ENCODE measurements around the gene DIP2C. TPM values are rescaled to one million over a fixed set of nuclear protein-coding genes. Genes with fewer than 3 reads are reported as not detected.

Gene DIP2C
- total and polyA plus RNA-seq, 3 experiments from 2014 or later, result 0.44 to 1.1 (median 0.55) TPM

GRCh38 chr10:366186-366585, 323.3 kb downstream of the DIP2C start:
- Histone ChIP-seq H3K27me3 (ENCODE audit: insufficient read depth, low read length, poor library complexity, severe bottlenecking) (no peaks in the 10 kb centered on the region), H3K4me1 (ENCODE audit: insufficient read depth, low read length) (no peaks in the 10 kb centered on the region), H3K27ac (ENCODE audit: low read depth, low read length) (no peak overlapping the region), H3K9me3 (ENCODE audit: low read length) (no peaks in the 10 kb centered on the region), H3K36me3 (ENCODE audit: insufficient read depth, low read length) (no peaks in the 10 kb centered on the region), H3K4me3 (ENCODE audit: low read length) (no peak overlapping the region)
- CTCF ChIA-PET, result no interaction called here
- Mint-ChIP-seq H3K36me3 (peaks cover 8 to 45% (median 16%) of the 10 kb centered on the region in 3 donors), H3K4me1 (no peaks in the 10 kb centered on the region), H3K4me3 (no peak overlapping the region), H3K27me3 (peaks cover 0 to 2% of the 10 kb centered on the region in 2 donors), H3K9me3 (no peaks in the 10 kb centered on the region), H3K27ac (peak overlapping the region in 2 of 8 donors; percentile 25 to 28)
- POLR2A ChIA-PET, result no interaction called here
- no peak for DNase-seq

GRCh38 chr10:364267-364775, 325.1 kb downstream of the DIP2C start:
- ChIA-PET POLR2A (no interaction called here), CTCF (no interaction called here)
- Mint-ChIP-seq H3K4me1 (no peaks in the 10 kb centered on the region), H3K27me3 (peaks cover 0 to 2% of the 10 kb centered on the region in 2 donors), H3K4me3 (no peak overlapping the region), H3K27ac (no peak overlapping the region), H3K36me3 (peaks cover 8 to 42% (median 17%) of the 10 kb centered on the region in 3 donors), H3K9me3 (no peaks in the 10 kb centered on the region)
- no peaks in the 10 kb centered on the region for H3K4me1 ChIP-seq (ENCODE audit: insufficient read depth, low read length)
- H3K27me3 ChIP-seq (ENCODE audit: insufficient read depth, low read length, poor library complexity, severe bottlenecking), result no peaks in the 10 kb centered on the region
- no peak overlapping the region for H3K4me3 ChIP-seq (ENCODE audit: low read length)
- no peaks in the 10 kb centered on the region for H3K36me3 ChIP-seq (ENCODE audit: insufficient read depth, low read length)
- H3K9me3 ChIP-seq (ENCODE audit: low read length), result no peaks in the 10 kb centered on the region
- no peak for DNase-seq
- no peak overlapping the region for H3K27ac ChIP-seq (ENCODE audit: low read depth, low read length)

- Histone ChIP-seq H3K9me3 (ENCODE audit: low read length) (no peaks in the 10 kb centered on the region), H3K4me3 (ENCODE audit: low read length) (no peak overlapping the region), H3K4me1 (ENCODE audit: insufficient read depth, low read length) (no peaks in the 10 kb centered on the region), H3K27me3 (ENCODE audit: insufficient read depth, low read length, poor library complexity, severe bottlenecking) (no peaks in the 10 kb centered on the region), H3K36me3 (ENCODE audit: insufficient read depth, low read length) (no peaks in the 10 kb centered on the region), H3K27ac (ENCODE audit: low read depth, low read length) (no peak overlapping the region)
- peaks cover 0 to 2% of the 10 kb centered on the region in 2 donors for H3K27me3 Mint-ChIP-seq
- H3K4me1 Mint-ChIP-seq, result no peaks in the 10 kb centered on the region
- peak overlapping the region in 1 of 8 donors; percentile 50 for H3K27ac Mint-ChIP-seq
- H3K36me3 Mint-ChIP-seq, result peaks cover 8 to 42% (median 17%) of the 10 kb centered on the region in 3 donors
- DNase-seq, result no peak
- POLR2A ChIA-PET, result no interaction called here
- H3K4me3 Mint-ChIP-seq, result no peak overlapping the region
- CTCF ChIA-PET, result no interaction called here
- H3K9me3 Mint-ChIP-seq, result no peaks in the 10 kb centered on the region
Observed at GRCh38 chr10:363152-363551, 326.3 kb downstream of the DIP2C start.

- Histone ChIP-seq H3K36me3 (ENCODE audit: insufficient read depth, low read length) (no peaks in the 10 kb centered on the region), H3K27ac (ENCODE audit: low read depth, low read length) (no peak overlapping the region), H3K27me3 (ENCODE audit: insufficient read depth, low read length, poor library complexity, severe bottlenecking) (no peaks in the 10 kb centered on the region), H3K4me1 (ENCODE audit: insufficient read depth, low read length) (no peaks in the 10 kb centered on the region), H3K9me3 (ENCODE audit: low read length) (no peaks in the 10 kb centered on the region), H3K4me3 (ENCODE audit: low read length) (no peak overlapping the region)
- no peak overlapping the region for H3K27ac Mint-ChIP-seq
- H3K9me3 Mint-ChIP-seq, result no peaks in the 10 kb centered on the region
- H3K36me3 Mint-ChIP-seq, result peaks cover 3 to 41% (median 17%) of the 10 kb centered on the region in 3 donors
- peaks cover 0 to 3% of the 10 kb centered on the region in 2 donors for H3K27me3 Mint-ChIP-seq
- POLR2A ChIA-PET, result no interaction called here
- CTCF ChIA-PET, result no interaction called here
- no peaks in the 10 kb centered on the region for H3K4me1 Mint-ChIP-seq
- peak overlapping the region in 1 of 7 donors; percentile 43 for H3K4me3 Mint-ChIP-seq
- DNase-seq, result no peak
Observed at GRCh38 chr10:361203-362081, 328.0 kb downstream of the DIP2C start.

- POLR2A ChIA-PET, result no interaction called here
- Histone ChIP-seq H3K36me3 (ENCODE audit: insufficient read depth, low read length) (no peaks in the 10 kb centered on the region), H3K27me3 (ENCODE audit: insufficient read depth, low read length, poor library complexity, severe bottlenecking) (no peaks in the 10 kb centered on the region), H3K27ac (ENCODE audit: low read depth, low read length) (no peak overlapping the region), H3K4me3 (ENCODE audit: low read length) (no peak overlapping the region), H3K9me3 (ENCODE audit: low read length) (no peaks in the 10 kb centered on the region), H3K4me1 (ENCODE audit: insufficient read depth, low read length) (no peaks in the 10 kb centered on the region)
- Mint-ChIP-seq H3K4me3 (no peak overlapping the region), H3K9me3 (no peaks in the 10 kb centered on the region), H3K36me3 (peaks cover 0 to 38% (median 13%) of the 10 kb centered on the region in 3 donors), H3K27ac (no peak overlapping the region), H3K27me3 (peaks cover 0 to 3% of the 10 kb centered on the region in 2 donors), H3K4me1 (no peaks in the 10 kb centered on the region)
- no peak for DNase-seq
- CTCF ChIA-PET, result no interaction called here
Observed at GRCh38 chr10:360653-361052, 328.8 kb downstream of the DIP2C start.

- Mint-ChIP-seq H3K4me1 (no peaks in the 10 kb centered on the region), H3K27me3 (peaks cover 0 to 3% of the 10 kb centered on the region in 2 donors), H3K9me3 (no peaks in the 10 kb centered on the region), H3K27ac (peak overlapping the region in 1 of 8 donors; percentile 7), H3K4me3 (no peak overlapping the region), H3K36me3 (peaks cover 0 to 39% (median 14%) of the 10 kb centered on the region in 3 donors)
- POLR2A ChIA-PET, result no interaction called here
- Histone ChIP-seq H3K4me1 (ENCODE audit: insufficient read depth, low read length) (no peaks in the 10 kb centered on the region), H3K36me3 (ENCODE audit: insufficient read depth, low read length) (no peaks in the 10 kb centered on the region), H3K9me3 (ENCODE audit: low read length) (no peaks in the 10 kb centered on the region), H3K4me3 (ENCODE audit: low read length) (no peak overlapping the region), H3K27me3 (ENCODE audit: insufficient read depth, low read length, poor library complexity, severe bottlenecking) (no peaks in the 10 kb centered on the region), H3K27ac (ENCODE audit: low read depth, low read length) (no peak overlapping the region)
- CTCF ChIA-PET, result no interaction called here
- DNase-seq, result no peak
Observed at GRCh38 chr10:359762-360161, 329.7 kb downstream of the DIP2C start.

- ChIA-PET POLR2A (no interaction called here), CTCF (no interaction called here)
- Mint-ChIP-seq H3K4me1 (no peaks in the 10 kb centered on the region), H3K36me3 (peaks cover 0 to 42% (median 17%) of the 10 kb centered on the region in 3 donors), H3K4me3 (no peak overlapping the region), H3K27ac (no peak overlapping the region), H3K27me3 (peaks cover 0 to 3% of the 10 kb centered on the region in 2 donors), H3K9me3 (no peaks in the 10 kb centered on the region)
- no peak overlapping the region for H3K4me3 ChIP-seq (ENCODE audit: low read length)
- no peaks in the 10 kb centered on the region for H3K4me1 ChIP-seq (ENCODE audit: insufficient read depth, low read length)
- no peak for DNase-seq
- no peaks in the 10 kb centered on the region for H3K36me3 ChIP-seq (ENCODE audit: insufficient read depth, low read length)
- H3K9me3 ChIP-seq (ENCODE audit: low read length), result no peaks in the 10 kb centered on the region
- no peak overlapping the region for H3K27ac ChIP-seq (ENCODE audit: low read depth, low read length)
- no peaks in the 10 kb centered on the region for H3K27me3 ChIP-seq (ENCODE audit: insufficient read depth, low read length, poor library complexity, severe bottlenecking)
Observed at GRCh38 chr10:359093-359492, 330.4 kb downstream of the DIP2C start.

GRCh38 chr10:357201-357950, 332.1 kb downstream of the DIP2C start:
- ChIA-PET POLR2A (no interaction called here), CTCF (no interaction called here)
- Histone ChIP-seq H3K27ac (ENCODE audit: low read depth, low read length) (no peak overlapping the region), H3K4me1 (ENCODE audit: insufficient read depth, low read length) (peaks cover under 1% of the 10 kb centered on the region), H3K9me3 (ENCODE audit: low read length) (no peaks in the 10 kb centered on the region), H3K4me3 (ENCODE audit: low read length) (no peak overlapping the region), H3K36me3 (ENCODE audit: insufficient read depth, low read length) (no peaks in the 10 kb centered on the region), H3K27me3 (ENCODE audit: insufficient read depth, low read length, poor library complexity, severe bottlenecking) (no peaks in the 10 kb centered on the region)
- Mint-ChIP-seq H3K36me3 (peaks cover 0 to 33% (median 11%) of the 10 kb centered on the region in 3 donors), H3K4me3 (no peak overlapping the region), H3K27me3 (peaks cover 0 to 2% of the 10 kb centered on the region in 2 donors), H3K9me3 (no peaks in the 10 kb centered on the region), H3K27ac (peak overlapping the region in 1 of 8 donors; percentile 37), H3K4me1 (peaks cover 4 to 7% (median 6%) of the 10 kb centered on the region in 3 donors)
- no peak for DNase-seq

Data from CD8-positive, alpha-beta memory T cell (primary cell).